Vagina (tissue), 2 donors: ENCODE data around the gene NEDD8.

Source experiments
- POLR2A ChIP-seq, 2 donors: fragments of 450-650 bp; IDR thresholded peaks; one replicate each; pipeline ENCODE4 v1.6.1; 2017; ENCODE audit warnings: antibody characterized with exemption in 2 of 2, mild to moderate bottlenecking in 2 of 2, moderate library complexity in 2 of 2
- TF ChIP-seq, protein P1 (sequence below), 3 experiments: fragments of 450-650 bp in 2 of 3; fragments of 200-600 bp in 1 of 3; sonication (generic) in 1 of 3; IDR thresholded peaks; one replicate each; pipeline ENCODE4 v1.5.1; 2017 to 2019; ENCODE audit warnings: antibody characterized with exemption in 3 of 3, mild to moderate bottlenecking in 2 of 3, moderate library complexity in 2 of 3

GRCh38 chr14:24263848-24264247 is 31.7 kb upstream of the NEDD8 start:
- TF ChIP-seq, protein P1, sequence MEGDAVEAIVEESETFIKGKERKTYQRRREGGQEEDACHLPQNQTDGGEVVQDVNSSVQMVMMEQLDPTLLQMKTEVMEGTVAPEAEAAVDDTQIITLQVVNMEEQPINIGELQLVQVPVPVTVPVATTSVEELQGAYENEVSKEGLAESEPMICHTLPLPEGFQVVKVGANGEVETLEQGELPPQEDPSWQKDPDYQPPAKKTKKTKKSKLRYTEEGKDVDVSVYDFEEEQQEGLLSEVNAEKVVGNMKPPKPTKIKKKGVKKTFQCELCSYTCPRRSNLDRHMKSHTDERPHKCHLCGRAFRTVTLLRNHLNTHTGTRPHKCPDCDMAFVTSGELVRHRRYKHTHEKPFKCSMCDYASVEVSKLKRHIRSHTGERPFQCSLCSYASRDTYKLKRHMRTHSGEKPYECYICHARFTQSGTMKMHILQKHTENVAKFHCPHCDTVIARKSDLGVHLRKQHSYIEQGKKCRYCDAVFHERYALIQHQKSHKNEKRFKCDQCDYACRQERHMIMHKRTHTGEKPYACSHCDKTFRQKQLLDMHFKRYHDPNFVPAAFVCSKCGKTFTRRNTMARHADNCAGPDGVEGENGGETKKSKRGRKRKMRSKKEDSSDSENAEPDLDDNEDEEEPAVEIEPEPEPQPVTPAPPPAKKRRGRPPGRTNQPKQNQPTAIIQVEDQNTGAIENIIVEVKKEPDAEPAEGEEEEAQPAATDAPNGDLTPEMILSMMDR (IDR thresholded peaks at IDR 0.05): no peak
- TF ChIP-seq POLR2A (IDR thresholded peaks at IDR 0.05): no peak
